Colon (tissue), 2 donors: ENCODE measurements around the gene PHYKPL.
"Not testable (repeated sequence)": the region's sequence is repeated elsewhere in the genome, so short reads cannot be mapped to it uniquely, and the experiment has no call there.

ENCODE experiments used
- FAIRE-seq: peaks from 2 replicates; lab custom pipeline; 2012; peaks lifted over from hg19 to GRCh38; lab: Jason Lieb, UNC
- donor health status: control.
- donor health status: control.

Gene PHYKPL

GRCh38 chr5:178264044-178264443 lies 31.4 kb upstream of the PHYKPL start:
- no peak for FAIRE-seq

GRCh38 chr5:178261666-178262600 lies 29.3 kb upstream of the PHYKPL start:
- no peak for FAIRE-seq

- no peak for FAIRE-seq
These were observed 27.3 kb upstream of the PHYKPL start for GRCh38 chr5:178259623-178260536.

GRCh38 chr5:178257650-178258049 lies 25.0 kb upstream of the PHYKPL start:
- FAIRE-seq, result no peak

- no peak for FAIRE-seq
These were observed 24.1 kb upstream of the PHYKPL start for GRCh38 chr5:178256746-178257145.

- FAIRE-seq, result not testable (repeated sequence)
These were observed 21.0 kb upstream of the PHYKPL start for GRCh38 chr5:178253632-178254031.

- no peak for FAIRE-seq
These were observed 19.7 kb upstream of the PHYKPL start for GRCh38 chr5:178252258-178252657.

GRCh38 chr5:178250263-178250662 lies 17.7 kb upstream of the PHYKPL start:
- no peak for FAIRE-seq

GRCh38 chr5:178249191-178249989 lies 16.8 kb upstream of the PHYKPL start:
- no peak for FAIRE-seq

- FAIRE-seq, result no peak
These were observed 16.1 kb upstream of the PHYKPL start for GRCh38 chr5:178248750-178249149.

- no peak for FAIRE-seq
These were observed 15.2 kb upstream of the PHYKPL start for GRCh38 chr5:178247481-178248456.

- FAIRE-seq, result no peak
These were observed 14.2 kb upstream of the PHYKPL start for GRCh38 chr5:178246624-178247279.

GRCh38 chr5:178245389-178245788 lies 12.8 kb upstream of the PHYKPL start:
- no peak for FAIRE-seq

- no peak for FAIRE-seq
These were observed 12.0 kb upstream of the PHYKPL start for GRCh38 chr5:178244576-178244975.

- FAIRE-seq, result no peak
These were observed 9.8 kb upstream of the PHYKPL start for GRCh38 chr5:178242416-178242815.

- no peak for FAIRE-seq
These were observed 9.2 kb upstream of the PHYKPL start for GRCh38 chr5:178241688-178242231.

GRCh38 chr5:178241231-178241663 lies 8.6 kb upstream of the PHYKPL start:
- FAIRE-seq, result no peak

GRCh38 chr5:178240766-178241165 lies 8.2 kb upstream of the PHYKPL start:
- no peak for FAIRE-seq

- FAIRE-seq, result no peak
These were observed 7.7 kb upstream of the PHYKPL start for GRCh38 chr5:178240341-178240741.
